22Rv1 (cell line): Measurements from ENCODE around the gene CPXM2.

Experiments
- ZFX ChIP-seq: fragments of 450-650 bp; IDR thresholded peaks from 2 replicates; pipeline ENCODE4 v1.6.1; 2017; ENCODE audit warnings: antibody characterized with exemption, borderline replicate concordance
- TF ChIP-seq, protein P1 (sequence below): fragments of 450-650 bp; IDR thresholded peaks from 2 replicates; pipeline ENCODE4 v1.5.1; 2017; ENCODE audit warnings: mild to moderate bottlenecking

DNA sequence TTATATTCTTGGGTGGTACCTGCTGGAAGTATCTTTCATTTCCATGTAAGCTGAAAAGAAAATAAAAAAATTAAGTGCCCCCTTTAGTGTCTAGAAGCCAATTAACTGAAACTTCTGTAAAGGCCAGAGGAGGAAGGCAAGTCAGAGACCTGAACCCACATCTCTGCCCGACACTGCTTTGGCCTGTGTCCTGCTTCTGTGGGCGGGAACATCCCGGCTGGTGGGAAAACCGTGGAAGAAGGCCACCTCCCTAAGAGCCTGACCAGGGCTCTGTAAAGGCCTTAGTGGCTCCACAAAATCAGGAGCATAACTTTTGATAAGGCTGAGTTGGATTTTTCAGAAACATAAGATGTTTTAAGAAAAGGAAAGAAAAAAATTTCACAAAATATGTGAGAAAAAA is 9.4 kb downstream of the CPXM2 start:
- TF ChIP-seq, protein P1, sequence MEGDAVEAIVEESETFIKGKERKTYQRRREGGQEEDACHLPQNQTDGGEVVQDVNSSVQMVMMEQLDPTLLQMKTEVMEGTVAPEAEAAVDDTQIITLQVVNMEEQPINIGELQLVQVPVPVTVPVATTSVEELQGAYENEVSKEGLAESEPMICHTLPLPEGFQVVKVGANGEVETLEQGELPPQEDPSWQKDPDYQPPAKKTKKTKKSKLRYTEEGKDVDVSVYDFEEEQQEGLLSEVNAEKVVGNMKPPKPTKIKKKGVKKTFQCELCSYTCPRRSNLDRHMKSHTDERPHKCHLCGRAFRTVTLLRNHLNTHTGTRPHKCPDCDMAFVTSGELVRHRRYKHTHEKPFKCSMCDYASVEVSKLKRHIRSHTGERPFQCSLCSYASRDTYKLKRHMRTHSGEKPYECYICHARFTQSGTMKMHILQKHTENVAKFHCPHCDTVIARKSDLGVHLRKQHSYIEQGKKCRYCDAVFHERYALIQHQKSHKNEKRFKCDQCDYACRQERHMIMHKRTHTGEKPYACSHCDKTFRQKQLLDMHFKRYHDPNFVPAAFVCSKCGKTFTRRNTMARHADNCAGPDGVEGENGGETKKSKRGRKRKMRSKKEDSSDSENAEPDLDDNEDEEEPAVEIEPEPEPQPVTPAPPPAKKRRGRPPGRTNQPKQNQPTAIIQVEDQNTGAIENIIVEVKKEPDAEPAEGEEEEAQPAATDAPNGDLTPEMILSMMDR, result no peak
- TF ChIP-seq ZFX, result no peak
